ENCODE measurements around the gene RFT1. TPM values are rescaled to one million over a fixed set of nuclear protein-coding genes. Genes with fewer than 3 reads are reported as not detected.

RFT1 gene
- total RNA-seq, 1 donor from 2014 or later, result 19.2 TPM

DNA sequence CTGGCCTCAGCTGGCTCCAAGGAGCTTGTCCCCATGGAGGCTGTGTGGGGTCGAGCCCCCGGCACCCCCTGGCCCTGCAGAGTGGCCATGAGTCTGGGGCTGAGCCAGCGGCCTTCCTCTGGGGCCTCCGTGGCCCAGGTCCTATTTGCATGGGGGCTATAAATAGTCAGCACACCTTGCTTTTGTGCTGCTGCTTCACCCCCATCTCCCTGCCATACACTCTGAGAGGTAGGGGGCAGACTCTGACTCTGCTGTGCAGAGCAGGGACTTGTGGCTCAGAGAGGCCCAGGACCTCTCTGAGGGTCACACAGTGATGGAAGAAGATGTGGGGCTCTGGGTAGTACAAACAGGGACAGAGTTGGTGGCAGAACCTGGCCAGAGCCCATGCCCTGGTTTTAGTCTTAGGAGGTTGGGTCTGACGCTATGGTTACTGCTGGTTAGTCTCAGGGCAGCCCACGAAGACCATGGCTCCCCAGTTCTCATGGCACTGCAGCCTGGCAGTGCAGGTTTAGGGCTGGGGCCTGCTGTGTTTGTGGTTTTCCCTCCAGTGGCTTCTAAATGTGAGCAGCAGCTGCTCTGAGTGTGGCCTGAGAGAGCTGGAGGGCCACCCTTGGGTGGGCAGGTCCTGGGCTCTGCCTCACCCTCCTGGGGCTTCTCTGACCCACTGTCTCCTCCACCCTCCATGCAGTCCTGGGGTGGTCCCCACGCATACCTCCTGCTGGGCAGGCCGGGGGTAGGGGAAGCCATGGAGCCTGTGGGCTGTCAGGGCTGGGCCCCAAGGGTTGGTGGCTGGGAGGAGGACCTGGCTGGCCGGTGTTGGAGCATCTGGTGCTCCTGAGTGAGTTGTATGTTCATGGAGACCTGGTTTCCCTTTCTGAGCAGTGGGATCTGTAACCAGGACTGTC, 44.4 kb upstream of the RFT1 start:
- Histone ChIP-seq H3K4me1 (ENCODE audit: insufficient read depth, low read length) (peaks cover 2% of the 10 kb centered on the region), H3K36me3 (ENCODE audit: insufficient read depth, low read length) (no peaks in the 10 kb centered on the region), H3K27ac (ENCODE audit: low read depth, low read length) (no peak overlapping the region), H3K9ac (ENCODE audit: low read length) (no peak overlapping the region), H2AFZ (ENCODE audit: low read depth, low read length) (no peak overlapping the region), H3K9me3 (ENCODE audit: insufficient read depth, low read depth, low read length) (no peaks in the 10 kb centered on the region), H4K20me1 (ENCODE audit: insufficient read depth, low read length) (peaks cover 47% of the 10 kb centered on the region), H3K79me2 (ENCODE audit: insufficient read depth, low read length) (peaks cover 8% of the 10 kb centered on the region), H3K4me2 (ENCODE audit: low read length) (no peak overlapping the region), H3K27me3 (ENCODE audit: insufficient read depth, low read length) (no peaks in the 10 kb centered on the region), H3K4me3 (ENCODE audit: insufficient read depth, low read depth, low read length) (no peak overlapping the region)
- peaks cover 11% of the 10 kb centered on the region for H3K36me3 Mint-ChIP-seq (ENCODE audit: low read depth, unreplicated experiment)
- H3K27me3 Mint-ChIP-seq (ENCODE audit: low read depth, unreplicated experiment), result no peaks in the 10 kb centered on the region
- H3K9me3 Mint-ChIP-seq (ENCODE audit: unreplicated experiment), result no peaks in the 10 kb centered on the region
- DNase-seq (ENCODE audit: low read depth), result no peak
- no peak overlapping the region for H3K27ac Mint-ChIP-seq (ENCODE audit: unreplicated experiment)
- no peak for FAIRE-seq
- TF ChIP-seq EZH2 (IDR thresholded peaks at IDR 0.05; ENCODE audit: insufficient read depth, low read length), result no peak
- TF ChIP-seq, protein P1, sequence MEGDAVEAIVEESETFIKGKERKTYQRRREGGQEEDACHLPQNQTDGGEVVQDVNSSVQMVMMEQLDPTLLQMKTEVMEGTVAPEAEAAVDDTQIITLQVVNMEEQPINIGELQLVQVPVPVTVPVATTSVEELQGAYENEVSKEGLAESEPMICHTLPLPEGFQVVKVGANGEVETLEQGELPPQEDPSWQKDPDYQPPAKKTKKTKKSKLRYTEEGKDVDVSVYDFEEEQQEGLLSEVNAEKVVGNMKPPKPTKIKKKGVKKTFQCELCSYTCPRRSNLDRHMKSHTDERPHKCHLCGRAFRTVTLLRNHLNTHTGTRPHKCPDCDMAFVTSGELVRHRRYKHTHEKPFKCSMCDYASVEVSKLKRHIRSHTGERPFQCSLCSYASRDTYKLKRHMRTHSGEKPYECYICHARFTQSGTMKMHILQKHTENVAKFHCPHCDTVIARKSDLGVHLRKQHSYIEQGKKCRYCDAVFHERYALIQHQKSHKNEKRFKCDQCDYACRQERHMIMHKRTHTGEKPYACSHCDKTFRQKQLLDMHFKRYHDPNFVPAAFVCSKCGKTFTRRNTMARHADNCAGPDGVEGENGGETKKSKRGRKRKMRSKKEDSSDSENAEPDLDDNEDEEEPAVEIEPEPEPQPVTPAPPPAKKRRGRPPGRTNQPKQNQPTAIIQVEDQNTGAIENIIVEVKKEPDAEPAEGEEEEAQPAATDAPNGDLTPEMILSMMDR (IDR thresholded peaks at IDR 0.05; ENCODE audit: insufficient read depth, low read depth, low read length), result no peak
- H3K4me1 Mint-ChIP-seq (ENCODE audit: low read depth, unreplicated experiment), result peaks cover 19% of the 10 kb centered on the region
- no peak overlapping the region for H3K4me3 Mint-ChIP-seq (ENCODE audit: unreplicated experiment)

DNA sequence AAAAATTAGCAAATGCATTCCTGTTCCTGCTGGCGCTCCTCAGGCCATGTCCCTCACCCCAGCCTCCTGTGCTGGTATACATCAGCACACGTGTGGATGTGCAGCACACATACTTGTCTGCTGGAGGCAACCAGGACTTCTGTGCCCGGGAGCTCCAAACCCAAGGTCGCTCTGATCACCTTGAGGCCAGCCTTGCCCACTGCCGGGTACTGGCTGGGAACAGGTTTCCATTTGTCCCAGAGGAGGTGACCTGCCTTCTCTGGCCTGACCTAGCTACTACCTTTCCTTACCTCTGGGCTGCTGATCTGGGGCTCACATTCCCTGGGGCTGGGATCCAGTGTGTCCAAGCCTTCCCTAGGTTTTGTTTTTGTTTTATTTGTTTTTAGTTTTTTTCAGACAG, 42.9 kb upstream of the RFT1 start:
- no peak overlapping the region for H3K27ac Mint-ChIP-seq (ENCODE audit: unreplicated experiment)
- H4K20me1 ChIP-seq (ENCODE audit: insufficient read depth, low read length), result peaks cover 47% of the 10 kb centered on the region
- H3K4me3 Mint-ChIP-seq (ENCODE audit: unreplicated experiment), result no peak overlapping the region
- H3K9me3 Mint-ChIP-seq (ENCODE audit: unreplicated experiment), result no peaks in the 10 kb centered on the region
- no peak overlapping the region for H3K4me2 ChIP-seq (ENCODE audit: low read length)
- peaks cover 8% of the 10 kb centered on the region for H3K79me2 ChIP-seq (ENCODE audit: insufficient read depth, low read length)
- no peaks in the 10 kb centered on the region for H3K9me3 ChIP-seq (ENCODE audit: insufficient read depth, low read depth, low read length)
- no peak overlapping the region for H3K4me3 ChIP-seq (ENCODE audit: insufficient read depth, low read depth, low read length)
- peaks cover 2% of the 10 kb centered on the region for H3K4me1 ChIP-seq (ENCODE audit: insufficient read depth, low read length)
- no peak overlapping the region for H3K9ac ChIP-seq (ENCODE audit: low read length)
- no peak for FAIRE-seq
- no peaks in the 10 kb centered on the region for H3K27me3 ChIP-seq (ENCODE audit: insufficient read depth, low read length)
- peaks cover 23% of the 10 kb centered on the region for H3K4me1 Mint-ChIP-seq (ENCODE audit: low read depth, unreplicated experiment)
- H3K36me3 ChIP-seq (ENCODE audit: insufficient read depth, low read length), result no peaks in the 10 kb centered on the region
- H3K27ac ChIP-seq (ENCODE audit: low read depth, low read length), result no peak overlapping the region
- no peak for DNase-seq (ENCODE audit: low read depth)
- no peaks in the 10 kb centered on the region for H3K27me3 Mint-ChIP-seq (ENCODE audit: low read depth, unreplicated experiment)
- H3K36me3 Mint-ChIP-seq (ENCODE audit: low read depth, unreplicated experiment), result peaks cover 4% of the 10 kb centered on the region
- no peak overlapping the region for H2AFZ ChIP-seq (ENCODE audit: low read depth, low read length)
- TF ChIP-seq EZH2 (IDR thresholded peaks at IDR 0.05; ENCODE audit: insufficient read depth, low read length), result no peak
- TF ChIP-seq, protein P1 (IDR thresholded peaks at IDR 0.05; ENCODE audit: insufficient read depth, low read depth, low read length), result no peak
